ENCODE results near the gene CCDC32. TPM values are rescaled to one million over a fixed set of nuclear protein-coding genes. Genes with fewer than 3 reads are reported as not detected.

The CCDC32 gene
- total RNA-seq, 2 donors from 2014 or later: 7.6 to 21.0 TPM

DNA sequence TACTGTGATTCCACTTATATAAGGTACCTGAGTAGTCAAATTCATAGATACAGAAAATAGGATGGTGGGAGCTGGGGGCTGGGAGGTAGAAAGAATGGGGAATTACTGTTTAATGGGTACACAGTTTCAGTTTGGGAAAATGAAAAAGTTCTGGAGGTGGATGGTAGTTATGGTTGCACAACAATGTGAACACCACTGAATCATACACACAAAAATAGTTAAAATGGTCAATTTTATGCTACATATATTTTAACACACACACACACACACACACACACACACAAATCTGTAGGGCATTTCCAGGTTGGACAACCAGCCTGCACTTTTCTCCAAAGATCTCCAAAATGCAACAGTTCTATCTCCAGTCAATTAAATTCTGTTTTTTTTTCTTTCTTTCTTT, 1.4 kb downstream of the CCDC32 start:
- no peaks in the 10 kb centered on the region for H3K27me3 ChIP-seq
- peaks cover 11% of the 10 kb centered on the region for H3K4me1 ChIP-seq
- intact Hi-C loops (cut with DNase I): no loop called here
- H3K27ac ChIP-seq: no peak overlapping the region
- H3K36me3 ChIP-seq (replicated peaks in 1 of 2; ENCODE audit: insufficient read depth in 1 of 2, low read depth in 2 of 2): no peaks in the 10 kb centered on the region
- no peaks in the 10 kb centered on the region for H3K9me3 ChIP-seq
- no peak for DNase-seq
- H3K4me3 ChIP-seq: no peak overlapping the region
- no peak for ATAC-seq
- no peak for TF ChIP-seq POLR2A (IDR thresholded peaks at IDR 0.05)
- TF ChIP-seq, protein P1, sequence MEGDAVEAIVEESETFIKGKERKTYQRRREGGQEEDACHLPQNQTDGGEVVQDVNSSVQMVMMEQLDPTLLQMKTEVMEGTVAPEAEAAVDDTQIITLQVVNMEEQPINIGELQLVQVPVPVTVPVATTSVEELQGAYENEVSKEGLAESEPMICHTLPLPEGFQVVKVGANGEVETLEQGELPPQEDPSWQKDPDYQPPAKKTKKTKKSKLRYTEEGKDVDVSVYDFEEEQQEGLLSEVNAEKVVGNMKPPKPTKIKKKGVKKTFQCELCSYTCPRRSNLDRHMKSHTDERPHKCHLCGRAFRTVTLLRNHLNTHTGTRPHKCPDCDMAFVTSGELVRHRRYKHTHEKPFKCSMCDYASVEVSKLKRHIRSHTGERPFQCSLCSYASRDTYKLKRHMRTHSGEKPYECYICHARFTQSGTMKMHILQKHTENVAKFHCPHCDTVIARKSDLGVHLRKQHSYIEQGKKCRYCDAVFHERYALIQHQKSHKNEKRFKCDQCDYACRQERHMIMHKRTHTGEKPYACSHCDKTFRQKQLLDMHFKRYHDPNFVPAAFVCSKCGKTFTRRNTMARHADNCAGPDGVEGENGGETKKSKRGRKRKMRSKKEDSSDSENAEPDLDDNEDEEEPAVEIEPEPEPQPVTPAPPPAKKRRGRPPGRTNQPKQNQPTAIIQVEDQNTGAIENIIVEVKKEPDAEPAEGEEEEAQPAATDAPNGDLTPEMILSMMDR (IDR thresholded peaks at IDR 0.05): no peak

DNA sequence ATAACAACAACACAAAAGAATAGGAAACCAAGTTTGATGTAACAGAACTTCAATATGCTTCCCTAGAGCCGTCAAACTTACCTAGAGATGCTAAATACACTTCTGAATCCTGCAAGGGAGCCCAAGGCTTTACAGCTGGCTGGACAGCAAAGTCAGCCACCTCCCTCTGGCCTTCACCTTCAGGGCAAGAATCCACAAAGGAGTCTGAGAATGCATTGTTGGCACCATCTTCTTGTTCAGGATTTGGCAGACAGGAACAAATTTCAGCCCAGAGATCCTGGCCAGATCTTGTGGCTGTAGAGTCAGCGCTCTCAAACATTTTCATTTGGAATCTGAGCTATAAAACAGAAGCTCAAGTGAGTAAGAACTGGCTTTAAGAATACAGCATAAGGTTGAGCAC, 2.2 kb downstream of the CCDC32 start:
- TF ChIP-seq POLR2A (IDR thresholded peaks at IDR 0.05): no peak
- TF ChIP-seq, protein P1 (IDR thresholded peaks at IDR 0.05): no peak
- Histone ChIP-seq H3K27ac (no peak overlapping the region), H3K27me3 (no peaks in the 10 kb centered on the region), H3K36me3 (replicated peaks in 1 of 2; ENCODE audit: insufficient read depth in 1 of 2, low read depth in 2 of 2) (no peaks in the 10 kb centered on the region), H3K4me3 (no peak overlapping the region), H3K9me3 (no peaks in the 10 kb centered on the region), H3K4me1 (peaks cover 13% of the 10 kb centered on the region)
- DNase-seq (no peak), ATAC-seq (no peak)
- intact Hi-C loops (cut with DNase I): no loop called here
- 78 to 86% methylated on average over 2 of the region's 2 CpGs for WGBS, 2 donors

DNA sequence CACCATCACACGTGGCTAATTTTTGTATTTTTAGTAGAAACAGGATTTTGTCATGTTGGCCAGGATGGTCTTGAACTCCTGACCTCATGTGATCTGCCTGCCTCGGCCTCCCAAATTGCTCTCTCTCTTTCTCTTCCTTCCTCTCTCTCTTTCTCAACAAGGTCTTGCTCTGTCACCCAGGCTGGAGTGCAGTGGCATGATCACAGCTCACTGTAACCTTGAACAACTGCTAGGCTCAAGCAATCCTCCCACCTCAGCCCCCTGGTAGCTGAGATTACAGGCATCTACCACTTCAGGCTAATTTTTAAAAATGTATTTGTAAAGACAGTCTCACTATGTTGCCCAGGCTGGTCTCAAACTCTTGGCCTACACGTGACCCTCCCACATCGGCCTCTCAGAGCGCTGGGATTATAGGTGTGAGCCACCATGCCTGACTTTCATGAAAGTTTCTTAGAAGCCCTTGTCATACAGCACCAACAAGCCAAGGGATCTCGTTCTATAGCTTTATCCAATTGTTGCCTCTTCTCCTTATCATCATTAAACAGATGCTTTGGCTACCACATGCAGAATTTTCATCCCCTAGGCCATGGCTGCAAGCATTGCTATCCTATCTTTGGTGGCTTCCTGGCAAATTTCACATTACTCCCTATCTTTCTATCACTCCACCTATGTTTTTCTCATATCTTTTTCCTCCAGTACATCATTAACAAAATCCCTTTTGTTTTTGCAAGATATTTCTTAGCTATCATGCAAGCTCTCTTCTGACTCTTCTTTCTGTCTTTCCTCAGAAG, 5.7 kb downstream of the CCDC32 start:
- Histone ChIP-seq H3K27me3 (no peaks in the 10 kb centered on the region), H3K27ac (no peak overlapping the region), H3K36me3 (replicated peaks in 1 of 2; ENCODE audit: insufficient read depth in 1 of 2, low read depth in 2 of 2) (peaks cover 0 to 9% of the 10 kb centered on the region in 2 donors), H3K4me1 (peaks cover 11% of the 10 kb centered on the region), H3K4me3 (no peak overlapping the region), H3K9me3 (no peaks in the 10 kb centered on the region)
- no peak for TF ChIP-seq POLR2A (IDR thresholded peaks at IDR 0.05)
- TF ChIP-seq, protein P1 (IDR thresholded peaks at IDR 0.05): no peak
- ATAC-seq: no peak
- WGBS, 2 donors: 76 to 84% methylated on average over 6 of the region's 6 CpGs
- no peak for DNase-seq
- intact Hi-C loops (cut with DNase I): no loop called here

DNA sequence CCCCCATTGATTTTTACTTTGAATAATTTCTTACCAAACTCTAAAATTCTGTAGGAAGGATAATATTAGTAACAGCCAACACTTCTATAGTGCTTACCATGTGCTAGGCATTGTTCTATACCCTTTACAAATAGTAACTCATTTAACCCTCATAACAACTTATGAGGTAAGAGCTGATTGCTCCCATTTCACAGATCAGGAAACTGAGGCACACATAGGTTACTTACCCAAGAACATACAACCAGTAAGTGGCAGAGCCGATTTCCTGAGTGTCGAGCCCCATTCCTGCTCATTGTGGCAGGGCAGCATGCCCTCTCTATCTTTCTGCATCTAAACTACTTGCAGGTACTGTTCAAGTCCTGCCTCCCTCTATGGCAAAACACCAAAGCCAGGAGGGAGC, 9.0 kb downstream of the CCDC32 start:
- ATAC-seq (no peak), DNase-seq (no peak)
- peaks cover 0 to 13% of the 10 kb centered on the region in 2 donors for H3K36me3 ChIP-seq (replicated peaks in 1 of 2; ENCODE audit: insufficient read depth in 1 of 2, low read depth in 2 of 2)
- WGBS, 2 donors: 94 to 98% methylated on average over 2 of the region's 2 CpGs
- H3K27me3 ChIP-seq: no peaks in the 10 kb centered on the region
- no peaks in the 10 kb centered on the region for H3K9me3 ChIP-seq
- intact Hi-C loops (cut with DNase I): no loop called here
- no peak overlapping the region for H3K4me3 ChIP-seq
- TF ChIP-seq, protein P1 (IDR thresholded peaks at IDR 0.05): no peak
- no peak for TF ChIP-seq POLR2A (IDR thresholded peaks at IDR 0.05)
- no peak overlapping the region for H3K27ac ChIP-seq
- H3K4me1 ChIP-seq: peaks cover 3% of the 10 kb centered on the region

DNA sequence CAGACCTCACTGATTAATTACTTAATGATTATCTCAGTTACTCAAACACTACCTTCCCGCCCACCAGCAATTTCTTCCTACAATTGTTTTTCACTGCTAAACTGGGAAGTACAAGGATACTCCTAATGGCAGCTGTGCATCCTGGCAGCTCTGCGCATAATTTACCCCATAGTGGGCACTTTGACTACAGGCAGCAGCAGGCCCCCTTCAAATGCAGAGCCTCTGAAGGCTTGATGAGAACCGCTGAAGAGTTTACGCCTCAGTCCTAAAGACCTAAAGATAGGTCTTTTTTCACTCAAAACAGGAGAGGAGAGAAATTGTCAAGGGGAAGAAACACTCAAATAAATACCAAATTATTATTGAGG, 10.7 kb downstream of the CCDC32 start:
- 69 to 89% methylated on average over 4 of the region's 4 CpGs for WGBS, 2 donors
- DNase-seq (no peak), ATAC-seq (no peak)
- intact Hi-C loops (cut with DNase I): no loop called here
- TF ChIP-seq, protein P1 (IDR thresholded peaks at IDR 0.05): no peak
- no peak for TF ChIP-seq POLR2A (IDR thresholded peaks at IDR 0.05)
- Histone ChIP-seq H3K4me3 (no peak overlapping the region), H3K4me1 (peaks cover 16% of the 10 kb centered on the region), H3K9me3 (no peaks in the 10 kb centered on the region), H3K27ac (no peak overlapping the region), H3K27me3 (no peaks in the 10 kb centered on the region), H3K36me3 (replicated peaks in 1 of 2; ENCODE audit: insufficient read depth in 1 of 2, low read depth in 2 of 2) (peaks cover 0 to 13% of the 10 kb centered on the region in 2 donors)
